ENCODE results near the gene IPCEF1.

IPCEF1 gene

GRCh38 chr6:154395878-154396277 is 39.3 kb upstream of the IPCEF1 start:
- no peak for DNase-seq (ENCODE audit: low spot score)
- TF ChIP-seq CTCF (IDR thresholded peaks at IDR 0.05; ENCODE audit: extremely low read depth, missing control alignments) = no peak

DNA sequence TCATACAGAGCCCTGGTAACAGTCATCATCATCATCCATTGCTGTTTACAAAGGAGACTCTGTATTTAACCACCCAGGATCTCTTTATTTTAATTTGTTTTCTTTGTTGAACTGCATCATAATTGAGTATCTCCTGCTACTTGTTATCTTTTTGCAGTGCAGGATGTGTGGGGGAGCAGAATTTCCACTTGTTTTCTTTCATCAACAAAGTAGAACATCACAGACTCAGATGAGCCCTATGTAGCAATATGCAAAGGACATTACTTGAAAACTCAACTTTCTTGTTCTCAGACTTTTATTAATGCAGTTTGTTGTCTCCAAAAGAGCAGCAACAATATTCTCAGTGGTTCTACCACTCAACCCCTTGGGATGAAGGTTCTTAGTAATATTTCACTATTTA is 38.7 kb upstream of the IPCEF1 start:
- no peak for DNase-seq (ENCODE audit: low spot score)
- no peak for TF ChIP-seq CTCF (IDR thresholded peaks at IDR 0.05; ENCODE audit: extremely low read depth, missing control alignments)

DNA sequence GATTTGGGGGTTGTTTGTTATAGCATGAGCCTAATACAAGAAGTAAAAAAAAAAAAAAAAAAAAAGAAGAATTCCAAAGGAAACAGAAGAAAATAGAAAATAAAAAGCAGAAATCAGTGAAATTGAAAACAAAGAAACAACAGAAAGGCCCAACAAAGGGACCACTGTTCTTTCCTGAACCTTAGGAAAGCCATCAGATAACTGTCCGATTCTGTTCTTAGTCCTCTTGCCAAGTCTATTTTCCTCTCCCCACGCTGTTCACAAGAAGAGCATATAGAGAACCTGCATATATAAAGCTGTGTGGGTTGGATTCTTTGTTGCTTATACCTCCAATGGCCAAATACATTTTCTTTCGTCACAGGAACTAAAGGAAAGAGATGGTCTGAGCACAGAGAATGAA is 38.0 kb upstream of the IPCEF1 start:
- DNase-seq (ENCODE audit: low spot score) = no peak
- no peak for TF ChIP-seq CTCF (IDR thresholded peaks at IDR 0.05; ENCODE audit: extremely low read depth, missing control alignments)

- no peak for TF ChIP-seq CTCF (IDR thresholded peaks at IDR 0.05; ENCODE audit: extremely low read depth, missing control alignments)
- DNase-seq (ENCODE audit: low spot score) = no peak
These were observed 33.4 kb upstream of the IPCEF1 start for GRCh38 chr6:154390034-154390433.

GRCh38 chr6:154388803-154389202 is 32.2 kb upstream of the IPCEF1 start:
- DNase-seq (ENCODE audit: low spot score) = no peak
- no peak for TF ChIP-seq CTCF (IDR thresholded peaks at IDR 0.05; ENCODE audit: extremely low read depth, missing control alignments)

- TF ChIP-seq CTCF (IDR thresholded peaks at IDR 0.05; ENCODE audit: extremely low read depth, missing control alignments) = no peak
- no peak for DNase-seq (ENCODE audit: low spot score)
These were observed 30.5 kb upstream of the IPCEF1 start for GRCh38 chr6:154386848-154387717.

GRCh38 chr6:154384191-154384590 is 27.6 kb upstream of the IPCEF1 start:
- DNase-seq (ENCODE audit: low spot score) = no peak
- TF ChIP-seq CTCF (IDR thresholded peaks at IDR 0.05; ENCODE audit: extremely low read depth, missing control alignments) = no peak

All from GM20000 (cell line).